Sigmoid colon (tissue), 4 donors: ENCODE measurements around the gene GMDS.

Experiments used
- EP300 ChIP-seq, 4 donors: sonication (generic); formaldehyde crosslinking; IDR thresholded peaks; one replicate each; pipeline ENCODE4 v1.6.1; 2017; ENCODE audit warnings: antibody characterized with exemption in 4 of 4
- POLR2A ChIP-seq, 2 donors: fragments of 450-650 bp; IDR thresholded peaks; one replicate each; pipeline ENCODE4 v1.6.1; 2016; ENCODE audit warnings: antibody characterized with exemption in 2 of 2, mild to moderate bottlenecking in 2 of 2, moderate library complexity in 2 of 2
- POLR2AphosphoS5 ChIP-seq, 4 donors: sonication (generic); formaldehyde crosslinking; IDR thresholded peaks; one replicate each; pipeline ENCODE4 v1.6.1; 2017; ENCODE audit warnings: antibody characterized with exemption in 4 of 4
- TF ChIP-seq, protein P1 (sequence below), 4 experiments: fragments of 450-650 bp in 3 of 4; fragments of 200-600 bp in 1 of 4; IDR thresholded peaks; one replicate each; pipeline ENCODE4 v1.5.1; 2016 to 2019; ENCODE audit warnings: antibody characterized with exemption in 4 of 4, mild to moderate bottlenecking in 3 of 4, moderate library complexity in 2 of 4

DNA sequence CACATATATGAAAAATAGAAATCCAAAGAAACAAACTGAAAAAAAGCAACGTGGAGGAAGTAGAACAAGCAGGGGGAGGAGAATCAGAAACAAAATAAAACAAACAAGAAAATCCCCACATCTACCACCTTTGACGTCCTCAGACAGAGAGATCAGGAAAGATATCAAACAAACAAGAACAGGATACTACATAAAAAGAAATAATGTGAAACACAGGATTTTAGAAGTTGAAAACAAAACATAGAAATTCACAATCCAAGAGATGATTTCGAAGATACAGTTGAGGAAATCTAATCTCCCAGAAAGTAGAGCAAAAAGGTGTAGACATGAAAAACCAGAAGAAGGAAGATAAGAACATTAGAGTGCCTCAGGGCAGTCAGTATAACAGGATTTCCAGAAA is 514.5 kb downstream of the GMDS start:
- TF ChIP-seq, protein P1, sequence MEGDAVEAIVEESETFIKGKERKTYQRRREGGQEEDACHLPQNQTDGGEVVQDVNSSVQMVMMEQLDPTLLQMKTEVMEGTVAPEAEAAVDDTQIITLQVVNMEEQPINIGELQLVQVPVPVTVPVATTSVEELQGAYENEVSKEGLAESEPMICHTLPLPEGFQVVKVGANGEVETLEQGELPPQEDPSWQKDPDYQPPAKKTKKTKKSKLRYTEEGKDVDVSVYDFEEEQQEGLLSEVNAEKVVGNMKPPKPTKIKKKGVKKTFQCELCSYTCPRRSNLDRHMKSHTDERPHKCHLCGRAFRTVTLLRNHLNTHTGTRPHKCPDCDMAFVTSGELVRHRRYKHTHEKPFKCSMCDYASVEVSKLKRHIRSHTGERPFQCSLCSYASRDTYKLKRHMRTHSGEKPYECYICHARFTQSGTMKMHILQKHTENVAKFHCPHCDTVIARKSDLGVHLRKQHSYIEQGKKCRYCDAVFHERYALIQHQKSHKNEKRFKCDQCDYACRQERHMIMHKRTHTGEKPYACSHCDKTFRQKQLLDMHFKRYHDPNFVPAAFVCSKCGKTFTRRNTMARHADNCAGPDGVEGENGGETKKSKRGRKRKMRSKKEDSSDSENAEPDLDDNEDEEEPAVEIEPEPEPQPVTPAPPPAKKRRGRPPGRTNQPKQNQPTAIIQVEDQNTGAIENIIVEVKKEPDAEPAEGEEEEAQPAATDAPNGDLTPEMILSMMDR (IDR thresholded peaks at IDR 0.05): no peak
- TF ChIP-seq POLR2A (IDR thresholded peaks at IDR 0.05) (no peak), POLR2AphosphoS5 (IDR thresholded peaks at IDR 0.05) (no peak), EP300 (IDR thresholded peaks at IDR 0.05) (no peak)
